H1 (cell line): ENCODE measurements around the gene UGT2A2. TPM values are rescaled to one million over a fixed set of nuclear protein-coding genes. Genes with fewer than 3 reads are reported as not detected.

Source experiments
- CTCF ChIA-PET: fragments of 300-600 bp; sonication (Branson Sonifier 250); formaldehyde crosslinking; loops from one replicate; lab custom pipeline; 2021; ENCODE audit not compliant: partially characterized antibody; lab: Charles Lee
- POLR2A ChIA-PET: fragments of 300-600 bp; sonication (Branson Sonifier 250); formaldehyde crosslinking; loops from one replicate; lab custom pipeline; 2021; ENCODE audit warnings: inconsistent platforms; ENCODE audit not compliant: partially characterized antibody; lab: Charles Lee
- DNase-seq, 2 experiments: peaks; one replicate each; pipeline versions ENCODE4 v3.0.0 to v3.0.0-alpha.2; 2010 to 2022; ENCODE audit warnings: low spot score in 2 of 2, low read depth in 1 of 2, mixed read lengths in 1 of 2
- FAIRE-seq: peaks from 2 replicates; lab custom pipeline; 2011; peaks lifted over from hg19 to GRCh38; lab: Jason Lieb, UNC
- H2AFZ ChIP-seq: 2 replicates; pipeline ENCODE4 v1.8.1; 2012; ENCODE audit warnings: low read length, inconsistent platforms
- H2AK5ac ChIP-seq: 2 replicates; pipeline ENCODE4 v1.6.1; 2013; ENCODE audit warnings: low read depth, low read length
- H2BK120ac ChIP-seq: replicated peaks from 2 replicates; pipeline ENCODE3; 2013; ENCODE audit warnings: low read depth, low read length, inconsistent platforms
- H2BK12ac ChIP-seq: 2 replicates; pipeline ENCODE4 v1.6.1; 2013; ENCODE audit warnings: low read depth, low read length
- H2BK15ac ChIP-seq: 2 replicates; pipeline ENCODE4 v1.6.1; 2013; ENCODE audit warnings: low read length
- H2BK20ac ChIP-seq: 2 replicates; pipeline ENCODE4 v1.6.1; 2013; ENCODE audit warnings: low read length
- H2BK5ac ChIP-seq: 2 replicates; pipeline ENCODE4 v1.6.1; 2013; ENCODE audit warnings: low read depth, low read length
- H3K14ac ChIP-seq: 2 replicates; pipeline ENCODE4 v1.6.1; 2013; ENCODE audit warnings: inconsistent platforms; ENCODE audit not compliant: insufficient read length
- H3K18ac ChIP-seq: 2 replicates; pipeline ENCODE4 v1.6.1; 2013; ENCODE audit warnings: low read length; ENCODE audit errors: extremely low read depth
- H3K23ac ChIP-seq: 2 replicates; pipeline ENCODE4 v1.6.1; 2013; ENCODE audit warnings: inconsistent platforms; ENCODE audit not compliant: insufficient read length
- H3K23me2 ChIP-seq: 2 replicates; pipeline ENCODE4 v1.6.1; 2013; ENCODE audit warnings: low read depth, low read length
- H3K27ac ChIP-seq: 2 replicates; pipeline ENCODE4 v1.6.1; 2011; ENCODE audit warnings: low read depth, low read length, inconsistent platforms
- H3K27me3 ChIP-seq, 4 experiments: replicated peaks in 1 of 4; 1 replicate in 1 of 4; 2 replicates in 3 of 4; pipeline versions ENCODE4 v1.6.1 to v1.8.1; 2011 to 2013; ENCODE audit warnings: low read length in 3 of 4, mild to moderate bottlenecking in 3 of 4, inconsistent platforms in 2 of 4, mixed read lengths in 2 of 4, moderate library complexity in 1 of 4; ENCODE audit not compliant: control insufficient read depth in 3 of 4, insufficient read depth in 3 of 4; ENCODE audit errors: extremely low read depth in 1 of 4
- H3K36me3 ChIP-seq, 4 experiments: 2 replicates each; pipeline versions ENCODE4 v1.6.1 to v1.8.1; 2011 to 2013; ENCODE audit warnings: mild to moderate bottlenecking in 4 of 4, low read length in 3 of 4, moderate library complexity in 2 of 4, control low read depth in 1 of 4, inconsistent platforms in 1 of 4; ENCODE audit not compliant: insufficient read depth in 4 of 4, control insufficient read depth in 2 of 4
- H3K4ac ChIP-seq: replicated peaks from 2 replicates; pipeline ENCODE3; 2013; ENCODE audit warnings: low read length, low read depth, mixed read lengths, inconsistent platforms; ENCODE audit not compliant: insufficient read length
- H3K4me1 ChIP-seq, 4 experiments: replicated peaks in 1 of 4; 1 replicate in 1 of 4; 2 replicates in 3 of 4; pipeline versions ENCODE4 v1.6.1 to v1.8.1; 2011 to 2013; ENCODE audit warnings: low read length in 3 of 4, inconsistent platforms in 2 of 4, mixed read lengths in 1 of 4; ENCODE audit not compliant: insufficient read depth in 4 of 4, control insufficient read depth in 3 of 4
- H3K4me2 ChIP-seq, 2 experiments: 2 replicates each; pipeline versions ENCODE4 v1.6.1 to v1.8.1; 2011 to 2013; ENCODE audit warnings: low read depth in 2 of 2, low read length in 2 of 2, control low read depth in 1 of 2, inconsistent platforms in 1 of 2, mild to moderate bottlenecking in 1 of 2; ENCODE audit not compliant: insufficient read depth in 1 of 2
- H3K4me3 ChIP-seq, 4 experiments: fragments of 200-600, 300-600 bp in 1 of 4; sonication (generic), shearing (Covaris generic), sonication (Bioruptor Twin) in 1 of 4; 2 replicates each; pipeline versions ENCODE4 v1.5.1 to v1.8.1; 2011 to 2016; ENCODE audit warnings: low read length in 4 of 4, low read depth in 3 of 4, control low read depth in 2 of 4, inconsistent platforms in 2 of 4, mild to moderate bottlenecking in 2 of 4, mixed read lengths in 1 of 4, moderate library complexity in 1 of 4; ENCODE audit not compliant: insufficient read depth in 2 of 4; ENCODE audit errors: extremely low read depth in 1 of 4
- H3K56ac ChIP-seq: replicated peaks from 2 replicates; pipeline ENCODE3; 2013; ENCODE audit warnings: low read depth, mild to moderate bottlenecking, mixed read lengths, low read length, inconsistent platforms; ENCODE audit not compliant: insufficient read length
- H3K79me1 ChIP-seq: 2 replicates; pipeline ENCODE4 v1.6.1; 2013; ENCODE audit warnings: low read depth, low read length, control low read depth
- H3K79me2 ChIP-seq, 2 experiments: 2 replicates each; pipeline versions ENCODE4 v1.6.1 to v1.8.1; 2012 to 2013; ENCODE audit warnings: low read length in 2 of 2, mild to moderate bottlenecking in 2 of 2, inconsistent platforms in 1 of 2; ENCODE audit not compliant: insufficient read depth in 2 of 2, control insufficient read depth in 1 of 2
- H3K9ac ChIP-seq, 4 experiments: replicated peaks in 1 of 4; 1 replicate in 1 of 4; 2 replicates in 3 of 4; pipeline versions ENCODE4 v1.6.1 to v1.8.1; 2011 to 2013; ENCODE audit warnings: low read depth in 3 of 4, low read length in 3 of 4, control low read depth in 2 of 4, mild to moderate bottlenecking in 2 of 4, moderate library complexity in 2 of 4, inconsistent platforms in 1 of 4; ENCODE audit errors: extremely low read depth in 1 of 4
- H3K9me3 ChIP-seq, 2 experiments: 2 replicates each; pipeline versions ENCODE4 v1.6.1 to v1.8.1; 2012 to 2013; ENCODE audit warnings: mild to moderate bottlenecking in 2 of 2, moderate library complexity in 2 of 2, control low read depth in 1 of 2, inconsistent platforms in 1 of 2, low read depth in 1 of 2, low read length in 1 of 2, mixed read lengths in 1 of 2; ENCODE audit not compliant: insufficient read depth in 2 of 2
- H4K20me1 ChIP-seq, 2 experiments: replicated peaks in 1 of 2; 2 replicates each; pipeline versions ENCODE3 to v1.8.1; 2011 to 2013; ENCODE audit warnings: inconsistent platforms in 2 of 2, low read length in 2 of 2, mild to moderate bottlenecking in 1 of 2; ENCODE audit not compliant: insufficient read depth in 2 of 2, control insufficient read depth in 1 of 2
- H4K5ac ChIP-seq: 2 replicates; pipeline ENCODE4 v1.6.1; 2013; ENCODE audit warnings: low read length, low read depth, mixed read lengths, inconsistent platforms; ENCODE audit not compliant: insufficient read length
- H4K8ac ChIP-seq: 2 replicates; pipeline ENCODE4 v1.8.0; 2013; ENCODE audit warnings: mild to moderate bottlenecking, moderate library complexity, low read length, inconsistent platforms; ENCODE audit not compliant: insufficient read depth; ENCODE audit errors: extremely low read depth
- H4K91ac ChIP-seq: replicated peaks from 2 replicates; pipeline ENCODE3; 2013; ENCODE audit warnings: low read length, mixed read lengths, inconsistent platforms; ENCODE audit not compliant: insufficient read length
- CBX8 ChIP-seq: fragments of 300-800, 300-1000 bp; sonication (generic); IDR thresholded peaks from 2 replicates; pipeline ENCODE4 v1.7.1; 2016; ENCODE audit warnings: low read depth, low read length, borderline replicate concordance
- CREB1 ChIP-seq: IDR thresholded peaks from 2 replicates; pipeline ENCODE4 v1.6.1; 2012; ENCODE audit warnings: inconsistent platforms
- GABPA ChIP-seq: IDR thresholded peaks from 2 replicates; pipeline ENCODE4 v1.6.1; 2011; ENCODE audit warnings: mild to moderate bottlenecking, low read length, moderate library complexity, borderline replicate concordance; ENCODE audit not compliant: insufficient read depth
- HDAC6 ChIP-seq: IDR thresholded peaks from one replicate; pipeline ENCODE4 v1.7.1; 2012; ENCODE audit warnings: low read depth, mild to moderate bottlenecking, inconsistent platforms, low read length, moderate library complexity
- NRF1 ChIP-seq: IDR thresholded peaks from 2 replicates; pipeline ENCODE4 v1.6.1; 2011; ENCODE audit warnings: mild to moderate bottlenecking, low read depth, low read length, improper control_type of control experiment
- POLR2A ChIP-seq, 2 experiments: IDR thresholded peaks; 1 replicate in 1 of 2; 2 replicates in 1 of 2; pipeline ENCODE4 v1.6.1; 2011; ENCODE audit warnings: low read depth in 2 of 2, low read length in 2 of 2, mild to moderate bottlenecking in 2 of 2; ENCODE audit errors: control extremely low read depth in 1 of 2
- RNF2 ChIP-seq: fragments of 200-900, 300-1000 bp; sonication (generic); IDR thresholded peaks from 2 replicates; pipeline ENCODE4 v1.7.1; 2016; ENCODE audit warnings: borderline replicate concordance, low read depth, mild to moderate bottlenecking, antibody characterized with exemption, low read length; ENCODE audit not compliant: poor library complexity, severe bottlenecking; ENCODE audit errors: missing control alignments
- SRF ChIP-seq: IDR thresholded peaks from 2 replicates; pipeline ENCODE4 v1.6.1; 2011; ENCODE audit warnings: mild to moderate bottlenecking, low read depth, low read length, moderate library complexity
- TCF12 ChIP-seq: IDR thresholded peaks from 2 replicates; pipeline ENCODE4 v1.6.1; 2011; ENCODE audit warnings: low read depth, mild to moderate bottlenecking, low read length
- WGBS, 2 experiments: shearing (Covaris generic) in 1 of 2; methylation state at CpG; one replicate each; pipeline versions ENCODE4 v1.1.6 to v1.1.7; 2013 to 2015; ENCODE audit warnings: low lambda C conversion rate in 2 of 2, mixed read lengths in 2 of 2, inconsistent platforms in 1 of 2, low coverage in 1 of 2, missing lambda C conversion rate in 1 of 2; ENCODE audit not compliant: insufficient replicate concordance in 2 of 2, insufficient coverage in 1 of 2, insufficient read length in 1 of 2; ENCODE audit errors: extremely low coverage in 1 of 2, missing lambda C conversion rate in 1 of 2; 5-methylcytosine and 5-hydroxymethylcytosine counted together
- polyA plus RNA-seq, 7 experiments: library from polyadenylated mRNA; depleted of rRNA in 3 of 7; stranded (reverse) in 5 of 7; unstranded in 2 of 7; fragments of >200 nt in 5 of 7; fragments of 200-250 nt in 2 of 7; gene quantifications; 1 replicate in 5 of 7; 2 replicates in 1 of 7; 4 replicates in 1 of 7; pipeline versions ENCODE4 v1.2.1 to v1.2.3, GENCODE V29; 2011 to 2013; ENCODE audit warnings: missing spikeins in 2 of 7, mixed read lengths in 2 of 7
- total RNA-seq: library from RNA; stranded (reverse); fragmentation: NEBNext Ultra II Directional; extraction: Animal tissue kit (Norgen Biotek cat#: 25700); gene quantifications from 2 replicates; pipeline ENCODE4 v1.2.1, GENCODE V29; 2021

The UGT2A2 gene
- total and polyA plus RNA-seq, 2 of the 8 experiments (the other 6 are each of a cell fraction or from before 2014, with no cell fraction given), result not detected

- H2AK5ac ChIP-seq, result no peak overlapping the region
- FAIRE-seq (no peak), DNase-seq (no peak)
- H3K27ac ChIP-seq, result no peak overlapping the region
- no peak overlapping the region for H3K18ac ChIP-seq
- no peak overlapping the region for H4K91ac ChIP-seq
- TF ChIP-seq RNF2 (no peak), TCF12 (no peak), NRF1 (no peak), HDAC6 (no peak), POLR2A (IDR thresholded peaks at IDR 0.05; ENCODE audit: control extremely low read depth in 1 of 2, low read depth in 2 of 2, low read length in 2 of 2) (no peak), SRF (no peak), CREB1 (no peak), GABPA (no peak), CBX8 (no peak)
- H3K27me3 ChIP-seq, result no peaks in the 10 kb centered on the region
- H3K4ac ChIP-seq, result no peak overlapping the region
- no peak overlapping the region for H2BK120ac ChIP-seq
- ChIA-PET CTCF (no interaction called here), POLR2A (no interaction called here)
- no peaks in the 10 kb centered on the region for H3K79me2 ChIP-seq
- no peak overlapping the region for H2BK20ac ChIP-seq
- no peak overlapping the region for H4K8ac ChIP-seq
- no peaks in the 10 kb centered on the region for H3K36me3 ChIP-seq
- no peak overlapping the region for H3K9ac ChIP-seq
- no peak overlapping the region for H3K14ac ChIP-seq
- H3K23ac ChIP-seq, result no peak overlapping the region
- H3K9me3 ChIP-seq, result peaks cover 0 to 6% of the 10 kb centered on the region in 2 experiments; a peak in 2 of 4 replicates
- 97% methylated on average over 1 of the region's 1 CpG; no CpG with 5 or more reads in 1 of the 2 experiments for WGBS, 2 experiments
- no peaks in the 10 kb centered on the region for H3K79me1 ChIP-seq
- H4K20me1 ChIP-seq, result no peaks in the 10 kb centered on the region
- no peak overlapping the region for H3K4me2 ChIP-seq
- H3K23me2 ChIP-seq, result no peaks in the 10 kb centered on the region
- no peak overlapping the region for H4K5ac ChIP-seq
- no peak overlapping the region for H2BK15ac ChIP-seq
- no peak overlapping the region for H2BK12ac ChIP-seq
- no peak overlapping the region for H3K56ac ChIP-seq
- H3K4me1 ChIP-seq, result no peaks in the 10 kb centered on the region
- H2BK5ac ChIP-seq, result no peak overlapping the region
- H3K4me3 ChIP-seq, result no peak overlapping the region
- no peak overlapping the region for H2AFZ ChIP-seq
Observed at GRCh38 chr4:69577245-69577644, 62.2 kb downstream of the UGT2A2 start.
